Measurements from ENCODE around the gene TBX18. TPM values are rescaled to one million over a fixed set of nuclear protein-coding genes. Genes with fewer than 3 reads are reported as not detected.

Gene TBX18
- total RNA-seq, 2 experiments from 2014 or later, result not detected

GRCh38 chr6:84675651-84676050 is 88.7 kb downstream of the TBX18 start:
- Mint-ChIP-seq H3K4me1 (ENCODE audit: low read depth) (no peaks in the 10 kb centered on the region), H3K36me3 (ENCODE audit: low read depth) (no peaks in the 10 kb centered on the region), H3K27me3 (ENCODE audit: low read depth) (no peaks in the 10 kb centered on the region), H3K4me3 (no peak overlapping the region), H3K9me3 (ENCODE audit: insufficient read depth) (no peaks in the 10 kb centered on the region), H3K27ac (no peak overlapping the region)
- ChIA-PET POLR2A (no interaction called here), CTCF (no interaction called here)
- DNase-seq (no peak), ATAC-seq (no peak)

DNA sequence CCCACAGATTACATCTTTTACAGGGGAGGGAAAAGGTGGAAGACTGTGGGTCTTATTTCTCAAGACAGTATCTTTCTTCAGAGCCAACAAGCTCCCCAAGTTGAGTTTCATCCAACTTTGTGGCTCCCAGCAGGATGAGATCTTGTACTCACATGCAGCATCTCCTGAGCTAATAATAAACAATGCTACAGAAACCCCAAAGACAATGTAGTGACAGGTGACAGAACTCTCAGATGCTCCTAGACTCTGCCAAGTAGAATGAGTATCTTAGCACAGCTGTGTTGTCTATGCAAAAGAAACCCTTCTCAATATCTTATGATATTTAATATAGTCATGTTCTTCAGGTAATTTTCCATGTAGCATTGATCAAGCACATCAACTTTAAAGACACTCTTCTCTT is 90.0 kb downstream of the TBX18 start:
- Mint-ChIP-seq H3K27me3 (ENCODE audit: low read depth) (no peaks in the 10 kb centered on the region), H3K27ac (no peak overlapping the region), H3K9me3 (ENCODE audit: insufficient read depth) (no peaks in the 10 kb centered on the region), H3K4me1 (ENCODE audit: low read depth) (no peaks in the 10 kb centered on the region), H3K4me3 (no peak overlapping the region), H3K36me3 (ENCODE audit: low read depth) (no peaks in the 10 kb centered on the region)
- ChIA-PET POLR2A (no interaction called here), CTCF (interaction anchor here (0.6 kb wide), 1 partner anchor 797 kb away, joined by 3 read pairs; no protein-coding TSS in a partner anchor)
- DNase-seq (no peak), ATAC-seq (no peak)

DNA sequence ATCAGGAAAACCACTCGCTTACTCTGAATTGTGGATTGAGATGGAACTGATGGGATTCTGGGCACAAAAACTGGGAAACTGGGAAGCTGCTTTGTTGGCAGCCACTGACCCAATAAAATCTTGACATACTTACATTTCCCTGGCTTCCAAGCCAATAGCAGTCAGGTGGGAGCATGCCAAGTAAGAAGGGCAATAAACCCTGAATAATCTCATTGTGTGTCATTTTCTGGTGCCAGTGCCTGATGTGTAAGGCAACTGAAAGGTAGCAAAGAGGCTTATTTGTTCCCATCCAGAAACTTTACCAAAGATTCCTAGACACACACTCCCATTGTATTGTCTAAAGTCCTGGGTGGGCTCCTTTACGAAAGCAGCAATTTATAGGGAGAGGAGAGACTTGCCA is 93.2 kb downstream of the TBX18 start:
- no peaks in the 10 kb centered on the region for H3K4me1 Mint-ChIP-seq (ENCODE audit: low read depth)
- no peaks in the 10 kb centered on the region for H3K27me3 Mint-ChIP-seq (ENCODE audit: low read depth)
- no peak for ATAC-seq
- no peak overlapping the region for H3K4me3 Mint-ChIP-seq
- H3K9me3 Mint-ChIP-seq (ENCODE audit: insufficient read depth), result no peaks in the 10 kb centered on the region
- no peaks in the 10 kb centered on the region for H3K36me3 Mint-ChIP-seq (ENCODE audit: low read depth)
- no peak overlapping the region for H3K27ac Mint-ChIP-seq
- POLR2A ChIA-PET, result no interaction called here
- CTCF ChIA-PET, result no interaction called here
- DNase-seq, result no peak

DNA sequence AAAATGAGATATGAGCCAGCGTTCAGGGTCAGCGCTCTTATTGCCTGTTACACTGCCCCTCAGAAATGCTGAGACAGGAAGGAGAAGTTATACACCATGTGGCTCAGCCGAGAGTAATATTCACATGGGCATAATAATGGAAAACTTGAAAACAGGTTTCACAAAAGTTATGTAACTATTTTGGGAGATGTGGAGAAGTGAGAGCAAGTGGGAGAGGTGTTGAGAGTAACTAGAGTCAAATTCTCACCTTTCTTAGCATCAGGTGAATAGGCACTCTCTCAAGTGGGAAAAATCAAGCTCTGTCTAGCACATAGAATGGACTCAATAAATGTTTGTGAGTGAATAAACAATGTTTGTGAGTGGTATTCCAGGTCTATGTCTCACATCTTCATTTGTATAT is 94.5 kb downstream of the TBX18 start:
- ATAC-seq (no peak), DNase-seq (no peak)
- ChIA-PET CTCF (no interaction called here), POLR2A (no interaction called here)
- Mint-ChIP-seq H3K27ac (no peak overlapping the region), H3K36me3 (ENCODE audit: low read depth) (no peaks in the 10 kb centered on the region), H3K9me3 (ENCODE audit: insufficient read depth) (no peaks in the 10 kb centered on the region), H3K4me3 (no peak overlapping the region), H3K4me1 (ENCODE audit: low read depth) (no peaks in the 10 kb centered on the region), H3K27me3 (ENCODE audit: low read depth) (no peaks in the 10 kb centered on the region)

DNA sequence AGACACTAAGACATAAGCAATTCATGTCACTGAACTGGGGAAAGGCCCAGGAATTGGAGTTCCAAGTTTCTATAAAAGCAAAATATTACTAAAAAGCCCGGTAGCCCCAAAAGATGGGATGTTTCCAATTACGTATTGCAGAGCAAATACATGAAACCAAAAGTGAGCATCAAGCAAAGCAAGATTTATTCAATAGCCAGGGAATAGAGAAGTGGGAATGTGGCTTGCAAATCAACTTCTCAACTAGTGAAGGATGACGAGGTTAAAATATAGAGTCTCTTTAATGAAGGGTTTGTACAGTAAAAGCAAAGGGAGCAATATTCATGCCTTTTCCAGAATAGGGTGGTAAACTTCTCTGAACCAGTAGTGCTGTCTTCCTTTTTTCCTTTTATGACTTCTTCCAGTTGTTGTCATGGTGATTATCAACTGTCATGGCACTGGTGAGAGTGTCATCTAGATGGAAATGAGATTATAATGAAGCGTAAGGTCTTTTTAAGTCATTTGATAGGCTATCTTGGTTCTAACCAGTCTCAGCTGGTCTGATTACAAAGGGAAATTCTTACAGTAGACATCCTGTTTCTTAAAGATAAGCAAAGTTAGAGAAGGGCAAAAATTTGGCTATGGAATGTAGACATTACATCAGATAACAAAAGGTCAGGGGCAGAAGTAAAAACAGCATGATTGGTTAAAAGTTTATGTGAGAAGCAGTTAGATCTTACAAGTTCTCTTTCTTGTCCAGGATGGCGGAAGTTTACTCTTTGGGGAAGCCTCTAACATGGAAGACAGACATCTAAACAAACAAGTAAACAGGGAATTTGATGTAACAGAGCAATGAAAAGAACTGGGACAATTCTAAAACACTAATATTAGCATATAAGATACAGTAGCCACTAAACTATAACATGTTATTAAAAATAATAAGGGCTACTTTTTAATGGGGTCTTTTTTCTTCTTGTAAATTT is 96.9 kb downstream of the TBX18 start:
- no peak overlapping the region for H3K27ac Mint-ChIP-seq
- ChIA-PET CTCF (no interaction called here), POLR2A (no interaction called here)
- DNase-seq, result no peak
- no peak for ATAC-seq
- H3K4me1 Mint-ChIP-seq (ENCODE audit: low read depth), result no peaks in the 10 kb centered on the region
- H3K9me3 Mint-ChIP-seq (ENCODE audit: insufficient read depth), result no peaks in the 10 kb centered on the region
- no peak overlapping the region for H3K4me3 Mint-ChIP-seq
- H3K36me3 Mint-ChIP-seq (ENCODE audit: low read depth), result no peaks in the 10 kb centered on the region
- H3K27me3 Mint-ChIP-seq (ENCODE audit: low read depth), result no peaks in the 10 kb centered on the region

- H3K9me3 Mint-ChIP-seq (ENCODE audit: insufficient read depth), result no peaks in the 10 kb centered on the region
- ATAC-seq (no peak), DNase-seq (no peak)
- ChIA-PET POLR2A (no interaction called here), CTCF (no interaction called here)
- H3K4me3 Mint-ChIP-seq, result no peak overlapping the region
- no peaks in the 10 kb centered on the region for H3K4me1 Mint-ChIP-seq (ENCODE audit: low read depth)
- H3K27ac Mint-ChIP-seq, result no peak overlapping the region
- no peaks in the 10 kb centered on the region for H3K36me3 Mint-ChIP-seq (ENCODE audit: low read depth)
- H3K27me3 Mint-ChIP-seq (ENCODE audit: low read depth), result no peaks in the 10 kb centered on the region
Measured at GRCh38 chr6:84665401-84665800, 99.0 kb downstream of the TBX18 start.

GRCh38 chr6:84663866-84664265 is 100.5 kb downstream of the TBX18 start:
- DNase-seq (no peak), ATAC-seq (no peak)
- ChIA-PET CTCF (interaction anchor here (1.0 kb wide), 1 partner anchor 19 kb away, joined by 3 read pairs; no protein-coding TSS in a partner anchor), POLR2A (no interaction called here)
- Mint-ChIP-seq H3K9me3 (ENCODE audit: insufficient read depth) (no peaks in the 10 kb centered on the region), H3K27me3 (ENCODE audit: low read depth) (no peaks in the 10 kb centered on the region), H3K27ac (no peak overlapping the region), H3K36me3 (ENCODE audit: low read depth) (no peaks in the 10 kb centered on the region), H3K4me1 (ENCODE audit: low read depth) (no peaks in the 10 kb centered on the region), H3K4me3 (no peak overlapping the region)

- Mint-ChIP-seq H3K27ac (no peak overlapping the region), H3K27me3 (ENCODE audit: low read depth) (no peaks in the 10 kb centered on the region), H3K4me1 (ENCODE audit: low read depth) (no peaks in the 10 kb centered on the region), H3K4me3 (no peak overlapping the region), H3K36me3 (ENCODE audit: low read depth) (no peaks in the 10 kb centered on the region), H3K9me3 (ENCODE audit: insufficient read depth) (no peaks in the 10 kb centered on the region)
- CTCF ChIA-PET, result no interaction called here
- DNase-seq (no peak), ATAC-seq (no peak)
- POLR2A ChIA-PET, result no interaction called here
Measured at GRCh38 chr6:84657486-84657885, 106.9 kb downstream of the TBX18 start.

GRCh38 chr6:84657025-84657424 is 107.4 kb downstream of the TBX18 start:
- H3K4me3 Mint-ChIP-seq, result no peak overlapping the region
- no peaks in the 10 kb centered on the region for H3K27me3 Mint-ChIP-seq (ENCODE audit: low read depth)
- DNase-seq (no peak), ATAC-seq (no peak)
- ChIA-PET POLR2A (no interaction called here), CTCF (no interaction called here)
- no peak overlapping the region for H3K27ac Mint-ChIP-seq
- H3K9me3 Mint-ChIP-seq (ENCODE audit: insufficient read depth), result no peaks in the 10 kb centered on the region
- H3K4me1 Mint-ChIP-seq (ENCODE audit: low read depth), result no peaks in the 10 kb centered on the region
- no peaks in the 10 kb centered on the region for H3K36me3 Mint-ChIP-seq (ENCODE audit: low read depth)

DNA sequence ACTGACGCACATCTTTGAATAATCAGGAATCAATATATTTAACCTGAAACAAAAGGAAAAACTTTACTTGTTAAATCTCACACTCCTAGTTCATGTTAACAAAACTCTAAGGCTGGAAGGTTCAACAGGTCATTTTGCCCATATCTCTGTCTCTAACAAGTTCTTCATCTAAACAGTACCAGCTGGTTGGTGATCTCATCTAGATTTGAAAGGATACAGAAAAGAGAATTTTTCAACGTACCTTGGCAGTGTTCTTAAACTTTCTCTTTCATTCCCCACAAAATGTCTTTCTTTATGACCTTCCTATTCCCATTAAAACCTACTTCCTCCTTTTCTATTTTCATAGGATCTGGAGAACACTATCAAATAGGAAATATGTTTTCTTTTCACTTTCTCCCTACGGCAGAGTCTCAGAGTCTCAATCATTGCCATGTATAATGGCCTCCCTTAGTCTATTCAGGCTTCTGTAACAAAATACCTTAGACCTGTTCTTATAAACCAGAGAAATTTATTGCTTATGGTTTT is 111.3 kb downstream of the TBX18 start:
- H3K27me3 Mint-ChIP-seq (ENCODE audit: low read depth), result no peaks in the 10 kb centered on the region
- H3K27ac Mint-ChIP-seq, result no peak overlapping the region
- ChIA-PET POLR2A (no interaction called here), CTCF (no interaction called here)
- DNase-seq (no peak), ATAC-seq (no peak)
- H3K4me3 Mint-ChIP-seq, result no peak overlapping the region
- H3K4me1 Mint-ChIP-seq (ENCODE audit: low read depth), result no peaks in the 10 kb centered on the region
- no peaks in the 10 kb centered on the region for H3K9me3 Mint-ChIP-seq (ENCODE audit: insufficient read depth)
- H3K36me3 Mint-ChIP-seq (ENCODE audit: low read depth), result no peaks in the 10 kb centered on the region

DNA sequence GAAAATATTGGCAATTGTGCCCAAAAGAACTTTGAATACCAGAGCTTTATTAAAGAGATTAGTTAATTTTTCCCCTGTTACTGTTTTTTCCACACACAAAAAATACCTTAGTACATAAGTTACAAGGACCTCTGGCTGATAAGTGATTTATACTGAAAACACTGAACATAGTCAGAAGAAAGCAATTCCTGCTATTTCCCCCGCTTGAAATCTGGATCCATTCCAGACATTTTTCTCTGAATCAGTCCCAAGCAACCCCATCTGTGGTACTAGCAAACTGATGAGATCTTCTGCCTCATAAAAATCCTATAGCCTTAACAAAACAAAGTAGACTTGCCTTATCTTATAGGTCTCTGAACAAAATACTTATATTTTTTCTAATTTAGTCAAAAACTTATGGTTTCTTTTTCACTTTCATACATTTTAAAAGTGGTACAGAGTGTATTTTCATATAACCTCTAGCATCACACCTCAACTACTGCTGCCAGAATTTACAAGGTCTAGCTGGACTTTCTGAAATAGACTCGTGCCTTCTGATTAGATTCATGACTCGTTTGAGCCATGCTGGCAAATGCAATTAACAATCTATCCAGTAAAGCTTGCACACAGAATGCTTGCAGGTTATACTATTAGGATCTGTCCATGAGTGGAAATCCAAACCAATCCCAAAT is 111.9 kb downstream of the TBX18 start:
- ChIA-PET CTCF (no interaction called here), POLR2A (no interaction called here)
- Mint-ChIP-seq H3K27ac (no peak overlapping the region), H3K4me1 (ENCODE audit: low read depth) (no peaks in the 10 kb centered on the region), H3K9me3 (ENCODE audit: insufficient read depth) (no peaks in the 10 kb centered on the region), H3K36me3 (ENCODE audit: low read depth) (no peaks in the 10 kb centered on the region), H3K4me3 (no peak overlapping the region), H3K27me3 (ENCODE audit: low read depth) (no peaks in the 10 kb centered on the region)
- no peak for DNase-seq
- ATAC-seq, result no peak

DNA sequence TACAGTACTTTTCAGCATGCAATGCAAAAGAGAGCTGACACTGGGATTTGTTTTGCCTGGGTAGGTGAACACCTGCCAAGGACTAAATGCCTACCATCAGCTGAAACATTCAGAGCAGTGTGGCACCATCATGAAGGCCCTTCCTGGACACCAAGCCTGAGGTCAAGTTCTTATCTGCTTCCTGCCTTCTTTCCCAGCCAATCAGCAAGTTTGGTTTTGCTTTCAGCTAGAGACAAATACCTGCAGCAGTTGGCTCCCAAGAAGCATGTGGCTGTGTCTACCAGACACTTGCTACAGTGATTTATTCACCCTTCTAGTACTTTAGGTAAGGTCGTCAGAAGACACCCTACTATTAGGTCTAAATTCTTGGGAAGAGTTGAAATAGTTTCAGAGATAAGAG is 112.8 kb downstream of the TBX18 start:
- no peaks in the 10 kb centered on the region for H3K4me1 Mint-ChIP-seq (ENCODE audit: low read depth)
- no peaks in the 10 kb centered on the region for H3K27me3 Mint-ChIP-seq (ENCODE audit: low read depth)
- no peaks in the 10 kb centered on the region for H3K9me3 Mint-ChIP-seq (ENCODE audit: insufficient read depth)
- H3K36me3 Mint-ChIP-seq (ENCODE audit: low read depth), result no peaks in the 10 kb centered on the region
- CTCF ChIA-PET, result no interaction called here
- no peak overlapping the region for H3K27ac Mint-ChIP-seq
- ATAC-seq, result no peak
- POLR2A ChIA-PET, result no interaction called here
- H3K4me3 Mint-ChIP-seq, result no peak overlapping the region
- no peak for DNase-seq

All from activated CD8-positive, alpha-beta T cell treated with anti-CD3 and anti-CD28 coated beads, Interleukin-2, amount 10 ng/mL, durations not matched to agents 7 days and 5 days (primary cell).